ENCODE data around the gene USH2A.

The USH2A gene

DNA sequence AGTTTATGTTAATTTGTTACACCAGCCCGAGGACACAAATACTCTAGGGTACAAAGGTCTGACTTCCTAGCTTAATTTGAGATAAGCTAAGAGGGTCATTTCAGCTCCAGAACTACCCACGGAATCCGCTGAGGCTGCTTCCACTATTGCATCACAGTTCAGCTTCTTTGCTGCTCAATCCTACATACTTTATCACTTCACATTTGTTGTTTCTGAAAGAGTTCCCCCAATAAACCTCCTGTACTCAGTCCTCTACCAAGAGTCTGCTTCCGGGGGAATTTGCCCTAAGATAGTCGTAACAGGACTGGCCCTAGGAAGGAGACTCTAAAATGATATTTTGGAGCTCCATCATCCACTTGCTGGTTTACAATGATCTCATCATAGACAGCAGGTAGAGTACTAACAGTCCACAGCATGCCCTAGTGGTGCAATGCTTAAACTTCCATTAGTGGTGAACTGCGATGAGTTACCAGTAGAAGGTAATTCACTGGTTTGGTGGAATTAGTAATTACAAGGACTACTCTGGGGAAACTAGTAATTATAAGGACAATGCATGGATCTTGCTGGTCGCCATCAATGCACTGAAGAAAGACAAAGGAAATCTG lies 229.3 kb downstream of the USH2A start:
- Histone ChIP-seq H4K91ac (ENCODE audit: low read depth, low read length, poor library complexity) (no peak overlapping the region), H3K27ac (replicated peaks; ENCODE audit: low read length) (no peak overlapping the region), H3K23ac (ENCODE audit: low read depth, low read length, poor library complexity) (no peak overlapping the region), H3K4me1 (ENCODE audit: control insufficient read depth in 2 of 2, insufficient read depth in 1 of 2, low read depth in 1 of 2, low read length in 2 of 2) (no peaks in the 10 kb centered on the region), H3K27me3 (ENCODE audit: control insufficient read depth in 3 of 3, insufficient read depth in 3 of 3, low read depth in 1 of 3, low read length in 3 of 3) (no peaks in the 10 kb centered on the region), H3K4me2 (ENCODE audit: insufficient read depth, low read length, poor library complexity, severe bottlenecking) (no peak overlapping the region), H3K79me1 (ENCODE audit: low read depth, low read length) (no peaks in the 10 kb centered on the region), H2BK5ac (ENCODE audit: low read length) (no peak overlapping the region), H2BK120ac (ENCODE audit: low read depth, low read length) (no peak overlapping the region), H3K9me3 (replicated peaks in 1 of 2; ENCODE audit: control insufficient read depth in 2 of 2, insufficient read depth in 1 of 2, low read depth in 1 of 2, low read length in 2 of 2) (no peaks in the 10 kb centered on the region), H3K4me3 (ENCODE audit: low read length in 2 of 2) (no peak overlapping the region), H2AK5ac (ENCODE audit: low read depth, low read length) (no peak overlapping the region), H3K4ac (ENCODE audit: low read length) (no peak overlapping the region), H3K9ac (ENCODE audit: low read depth, low read length, poor library complexity) (no peak overlapping the region), H3K18ac (ENCODE audit: low read length) (no peak overlapping the region), H4K8ac (ENCODE audit: low read depth, low read length) (no peak overlapping the region), H2BK15ac (ENCODE audit: low read length) (no peak overlapping the region), H3K36me3 (replicated peaks in 1 of 2; ENCODE audit: control insufficient read depth in 2 of 2, insufficient read depth in 2 of 2, low read length in 2 of 2) (no peaks in the 10 kb centered on the region), H2AFZ (ENCODE audit: low read length) (no peak overlapping the region), H2BK12ac (ENCODE audit: low read length) (no peak overlapping the region), H3K14ac (ENCODE audit: low read length) (no peak overlapping the region)
- no CpG with 5 or more reads among the region's 7 CpGs for WGBS, 2 donors (ENCODE audit: extremely low coverage in 2 of 2, insufficient read length in 2 of 2, insufficient replicate concordance in 1 of 2)
- no peak for DNase-seq (ENCODE audit: low spot score)

- Histone ChIP-seq H3K27me3 (ENCODE audit: control insufficient read depth in 3 of 3, insufficient read depth in 3 of 3, low read depth in 1 of 3, low read length in 3 of 3) (no peaks in the 10 kb centered on the region), H3K36me3 (replicated peaks in 1 of 2; ENCODE audit: control insufficient read depth in 2 of 2, insufficient read depth in 2 of 2, low read length in 2 of 2) (no peaks in the 10 kb centered on the region), H2BK120ac (ENCODE audit: low read depth, low read length) (no peak overlapping the region), H3K4me3 (ENCODE audit: low read length in 2 of 2) (no peak overlapping the region), H3K9ac (ENCODE audit: low read depth, low read length, poor library complexity) (no peak overlapping the region), H3K23ac (ENCODE audit: low read depth, low read length, poor library complexity) (no peak overlapping the region), H3K4me1 (ENCODE audit: control insufficient read depth in 2 of 2, insufficient read depth in 1 of 2, low read depth in 1 of 2, low read length in 2 of 2) (no peaks in the 10 kb centered on the region), H2AK5ac (ENCODE audit: low read depth, low read length) (no peak overlapping the region), H3K9me3 (replicated peaks in 1 of 2; ENCODE audit: control insufficient read depth in 2 of 2, insufficient read depth in 1 of 2, low read depth in 1 of 2, low read length in 2 of 2) (no peaks in the 10 kb centered on the region), H3K18ac (ENCODE audit: low read length) (no peak overlapping the region), H2BK15ac (ENCODE audit: low read length) (no peak overlapping the region), H3K4ac (ENCODE audit: low read length) (no peak overlapping the region), H4K91ac (ENCODE audit: low read depth, low read length, poor library complexity) (no peak overlapping the region), H2BK12ac (ENCODE audit: low read length) (no peak overlapping the region), H3K79me1 (ENCODE audit: low read depth, low read length) (no peaks in the 10 kb centered on the region), H3K14ac (ENCODE audit: low read length) (no peak overlapping the region), H4K8ac (ENCODE audit: low read depth, low read length) (no peak overlapping the region), H3K4me2 (ENCODE audit: insufficient read depth, low read length, poor library complexity, severe bottlenecking) (no peak overlapping the region), H3K27ac (replicated peaks; ENCODE audit: low read length) (no peak overlapping the region), H2AFZ (ENCODE audit: low read length) (no peak overlapping the region), H2BK5ac (ENCODE audit: low read length) (no peak overlapping the region)
- WGBS, 2 donors (ENCODE audit: extremely low coverage in 2 of 2, insufficient read length in 2 of 2, insufficient replicate concordance in 1 of 2) = no CpG with 5 or more reads among the region's 4 CpGs
- no peak for DNase-seq (ENCODE audit: low spot score)
These were observed 232.8 kb downstream of the USH2A start for GRCh38 chr1:216190438-216190837.

DNA sequence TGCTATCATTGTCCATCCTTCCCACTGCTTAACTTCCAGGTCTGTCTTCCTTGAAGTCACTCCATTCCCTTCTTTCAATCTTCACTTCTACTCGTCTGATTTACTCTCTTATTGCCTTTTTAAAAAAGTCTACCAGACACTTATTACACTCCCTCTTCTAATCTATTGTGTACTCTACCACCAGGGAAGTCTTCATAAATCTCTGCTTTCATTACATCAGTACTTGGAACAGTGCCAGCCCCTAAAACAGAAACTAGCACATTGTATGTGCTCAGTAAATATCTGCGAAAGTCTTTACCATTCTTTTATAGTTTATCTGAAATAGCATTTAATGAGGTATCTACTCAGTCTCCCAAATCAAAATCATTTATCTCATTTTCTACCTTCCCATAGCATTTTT lies 236.4 kb downstream of the USH2A start:
- Histone ChIP-seq H3K14ac (ENCODE audit: low read length) (no peak overlapping the region), H3K27me3 (ENCODE audit: control insufficient read depth in 3 of 3, insufficient read depth in 3 of 3, low read depth in 1 of 3, low read length in 3 of 3) (no peaks in the 10 kb centered on the region), H2BK15ac (ENCODE audit: low read length) (no peak overlapping the region), H3K36me3 (replicated peaks in 1 of 2; ENCODE audit: control insufficient read depth in 2 of 2, insufficient read depth in 2 of 2, low read length in 2 of 2) (no peaks in the 10 kb centered on the region), H3K23ac (ENCODE audit: low read depth, low read length, poor library complexity) (no peak overlapping the region), H3K27ac (replicated peaks; ENCODE audit: low read length) (no peak overlapping the region), H3K4ac (ENCODE audit: low read length) (no peak overlapping the region), H3K79me1 (ENCODE audit: low read depth, low read length) (no peaks in the 10 kb centered on the region), H2BK120ac (ENCODE audit: low read depth, low read length) (no peak overlapping the region), H3K9ac (ENCODE audit: low read depth, low read length, poor library complexity) (no peak overlapping the region), H4K91ac (ENCODE audit: low read depth, low read length, poor library complexity) (no peak overlapping the region), H3K4me1 (ENCODE audit: control insufficient read depth in 2 of 2, insufficient read depth in 1 of 2, low read depth in 1 of 2, low read length in 2 of 2) (peaks cover 2 to 16% of the 10 kb centered on the region in 2 donors), H2BK5ac (ENCODE audit: low read length) (no peak overlapping the region), H3K9me3 (replicated peaks in 1 of 2; ENCODE audit: control insufficient read depth in 2 of 2, insufficient read depth in 1 of 2, low read depth in 1 of 2, low read length in 2 of 2) (no peaks in the 10 kb centered on the region), H2BK12ac (ENCODE audit: low read length) (no peak overlapping the region), H2AFZ (ENCODE audit: low read length) (peak overlapping the region; percentile 57), H4K8ac (ENCODE audit: low read depth, low read length) (no peak overlapping the region), H3K18ac (ENCODE audit: low read length) (no peak overlapping the region), H3K4me3 (ENCODE audit: low read length in 2 of 2) (no peak overlapping the region), H2AK5ac (ENCODE audit: low read depth, low read length) (no peak overlapping the region), H3K4me2 (ENCODE audit: insufficient read depth, low read length, poor library complexity, severe bottlenecking) (no peak overlapping the region)
- no CpG with 5 or more reads among the region's 2 CpGs for WGBS, 2 donors (ENCODE audit: extremely low coverage in 2 of 2, insufficient read length in 2 of 2, insufficient replicate concordance in 1 of 2)
- no peak for DNase-seq (ENCODE audit: low spot score)

DNA sequence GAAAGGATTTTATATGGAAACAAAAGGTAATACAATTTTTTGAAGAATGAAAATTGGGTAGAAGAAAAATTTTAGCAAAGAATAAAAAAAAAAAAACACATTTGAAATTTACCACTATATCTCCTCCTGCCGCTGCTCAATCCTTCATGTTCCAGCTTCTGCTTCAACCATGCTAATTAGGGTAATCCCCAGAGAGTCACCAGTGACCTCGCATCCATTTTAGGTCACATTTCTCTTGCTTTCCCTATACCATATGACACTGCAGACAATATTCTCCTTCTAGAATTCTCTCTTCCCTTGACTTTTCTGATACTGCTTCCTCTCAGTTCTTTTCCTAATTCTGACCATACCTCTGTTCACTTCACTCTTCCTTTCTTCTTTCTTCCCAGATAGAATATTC lies 237.1 kb downstream of the USH2A start:
- no peak overlapping the region for H4K91ac ChIP-seq (ENCODE audit: low read depth, low read length, poor library complexity)
- H3K23ac ChIP-seq (ENCODE audit: low read depth, low read length, poor library complexity) = no peak overlapping the region
- no peak overlapping the region for H4K8ac ChIP-seq (ENCODE audit: low read depth, low read length)
- H3K79me1 ChIP-seq (ENCODE audit: low read depth, low read length) = no peaks in the 10 kb centered on the region
- H2BK15ac ChIP-seq (ENCODE audit: low read length) = no peak overlapping the region
- DNase-seq (ENCODE audit: low spot score) = peak; percentile 5
- H3K27ac ChIP-seq (replicated peaks; ENCODE audit: low read length) = no peak overlapping the region
- no peaks in the 10 kb centered on the region for H3K9me3 ChIP-seq (replicated peaks in 1 of 2; ENCODE audit: control insufficient read depth in 2 of 2, insufficient read depth in 1 of 2, low read depth in 1 of 2, low read length in 2 of 2)
- H3K27me3 ChIP-seq (ENCODE audit: control insufficient read depth in 3 of 3, insufficient read depth in 3 of 3, low read depth in 1 of 3, low read length in 3 of 3) = no peaks in the 10 kb centered on the region
- H2BK12ac ChIP-seq (ENCODE audit: low read length) = no peak overlapping the region
- no peak overlapping the region for H3K4ac ChIP-seq (ENCODE audit: low read length)
- H2BK5ac ChIP-seq (ENCODE audit: low read length) = no peak overlapping the region
- no peak overlapping the region for H3K14ac ChIP-seq (ENCODE audit: low read length)
- H3K4me2 ChIP-seq (ENCODE audit: insufficient read depth, low read length, poor library complexity, severe bottlenecking) = no peak overlapping the region
- H3K36me3 ChIP-seq (replicated peaks in 1 of 2; ENCODE audit: control insufficient read depth in 2 of 2, insufficient read depth in 2 of 2, low read length in 2 of 2) = no peaks in the 10 kb centered on the region
- H2AK5ac ChIP-seq (ENCODE audit: low read depth, low read length) = no peak overlapping the region
- peaks cover 2 to 16% of the 10 kb centered on the region in 2 donors for H3K4me1 ChIP-seq (ENCODE audit: control insufficient read depth in 2 of 2, insufficient read depth in 1 of 2, low read depth in 1 of 2, low read length in 2 of 2)
- no peak overlapping the region for H3K4me3 ChIP-seq (ENCODE audit: low read length in 2 of 2)
- no peak overlapping the region for H2BK120ac ChIP-seq (ENCODE audit: low read depth, low read length)
- no peak overlapping the region for H3K18ac ChIP-seq (ENCODE audit: low read length)
- no peak overlapping the region for H3K9ac ChIP-seq (ENCODE audit: low read depth, low read length, poor library complexity)
- peak overlapping the region; percentile 57 for H2AFZ ChIP-seq (ENCODE audit: low read length)
- WGBS, 2 donors (ENCODE audit: extremely low coverage in 2 of 2, insufficient read length in 2 of 2, insufficient replicate concordance in 1 of 2) = no CpG with 5 or more reads among the region's 2 CpGs

All from neuronal stem cell (in vitro differentiated cells).